ENCODE data around the gene DUOX2.

GRCh38 chr15:45151998-45152828, 38.2 kb upstream of the DUOX2 start:
- no peak for TF ChIP-seq GATA1 (IDR thresholded peaks at IDR 0.05; ENCODE audit: low read depth, low read length)
- TF ChIP-seq POLR2A (IDR thresholded peaks at IDR 0.05; ENCODE audit: low read length): no peak
